Neural cell (in vitro differentiated cells): ENCODE data around the gene ADAMTS14.

Experiments
- CTCF ChIP-seq: fragments of 450-650 bp; IDR thresholded peaks from 2 replicates; pipeline ENCODE4 v1.5.1; 2014; ENCODE audit warnings: antibody characterized with exemption, mild to moderate bottlenecking, moderate library complexity; ENCODE audit not compliant: poor library complexity, severe bottlenecking
- EZH2 ChIP-seq: fragments of 200-600, 300-800 bp; shearing (Covaris generic), sonication (generic); IDR thresholded peaks from 2 replicates; pipeline ENCODE4 v1.6.1; 2014; ENCODE audit warnings: antibody characterized with exemption, low read length, borderline replicate concordance, mild to moderate bottlenecking; ENCODE audit not compliant: insufficient read depth, poor library complexity, severe bottlenecking

GRCh38 chr10:70690589-70690988, 18.3 kb downstream of the ADAMTS14 start:
- no peak for TF ChIP-seq CTCF
- TF ChIP-seq EZH2 = no peak
